Measurements from ENCODE around the gene PRKAG2.

PRKAG2 gene

GRCh38 chr7:151650161-151650560 is 226.8 kb downstream of the PRKAG2 start:
- H3K27me3 ChIP-seq (ENCODE audit: insufficient read depth, low read length), result peaks cover 8% of the 10 kb centered on the region; the same call in 1 of the 2 replicates
- no peak overlapping the region for H3K4me2 ChIP-seq (ENCODE audit: low read length)
- no peak overlapping the region for H3K4me3 ChIP-seq (ENCODE audit: low read depth, low read length, poor library complexity, severe bottlenecking)
- no peak overlapping the region for H2AFZ ChIP-seq (ENCODE audit: low read length)
- TF ChIP-seq CTCF (IDR thresholded peaks at IDR 0.05; ENCODE audit: low read length) (no peak), EZH2 (IDR thresholded peaks at IDR 0.05; ENCODE audit: borderline replicate concordance, low read length) (no peak)
- H3K9me3 ChIP-seq (ENCODE audit: low read length), result no peaks in the 10 kb centered on the region
- no peaks in the 10 kb centered on the region for H4K20me1 ChIP-seq (ENCODE audit: insufficient read depth, low read length)
- no peak overlapping the region for H3K27ac ChIP-seq (ENCODE audit: low read depth, low read length, poor library complexity, severe bottlenecking)
- no peaks in the 10 kb centered on the region for H3F3A ChIP-seq (ENCODE audit: insufficient read depth, low read length)
- no peaks in the 10 kb centered on the region for H3K79me2 ChIP-seq (ENCODE audit: insufficient read depth, low read length)
- H3K9me2 ChIP-seq (ENCODE audit: low read depth, low read length), result no peaks in the 10 kb centered on the region
- H3K36me3 ChIP-seq (ENCODE audit: insufficient read depth, low read length), result no peaks in the 10 kb centered on the region
- no peaks in the 10 kb centered on the region for H3K4me1 ChIP-seq (ENCODE audit: insufficient read depth, low read length, severe bottlenecking)
- no peak overlapping the region for H3K9ac ChIP-seq (ENCODE audit: low read length)

GRCh38 chr7:151648429-151648828 is 228.5 kb downstream of the PRKAG2 start:
- Histone ChIP-seq H3K4me1 (ENCODE audit: insufficient read depth, low read length, severe bottlenecking) (no peaks in the 10 kb centered on the region), H3K4me2 (ENCODE audit: low read length) (no peak overlapping the region), H3K27me3 (ENCODE audit: insufficient read depth, low read length) (peaks cover 8% of the 10 kb centered on the region; the same call in 1 of the 2 replicates), H3K4me3 (ENCODE audit: low read depth, low read length, poor library complexity, severe bottlenecking) (no peak overlapping the region), H4K20me1 (ENCODE audit: insufficient read depth, low read length) (no peaks in the 10 kb centered on the region), H3K27ac (ENCODE audit: low read depth, low read length, poor library complexity, severe bottlenecking) (no peak overlapping the region), H3K36me3 (ENCODE audit: insufficient read depth, low read length) (no peaks in the 10 kb centered on the region), H3K9me3 (ENCODE audit: low read length) (no peaks in the 10 kb centered on the region), H3K79me2 (ENCODE audit: insufficient read depth, low read length) (no peaks in the 10 kb centered on the region), H3K9ac (ENCODE audit: low read length) (no peak overlapping the region), H3K9me2 (ENCODE audit: low read depth, low read length) (no peaks in the 10 kb centered on the region), H3F3A (ENCODE audit: insufficient read depth, low read length) (no peaks in the 10 kb centered on the region), H2AFZ (ENCODE audit: low read length) (no peak overlapping the region)
- TF ChIP-seq EZH2 (IDR thresholded peaks at IDR 0.05; ENCODE audit: borderline replicate concordance, low read length) (no peak), CTCF (IDR thresholded peaks at IDR 0.05; ENCODE audit: low read length) (no peak)

GRCh38 chr7:151647874-151648273 is 229.0 kb downstream of the PRKAG2 start:
- Histone ChIP-seq H3F3A (ENCODE audit: insufficient read depth, low read length) (no peaks in the 10 kb centered on the region), H3K36me3 (ENCODE audit: insufficient read depth, low read length) (no peaks in the 10 kb centered on the region), H3K4me1 (ENCODE audit: insufficient read depth, low read length, severe bottlenecking) (no peaks in the 10 kb centered on the region), H2AFZ (ENCODE audit: low read length) (no peak overlapping the region), H3K4me3 (ENCODE audit: low read depth, low read length, poor library complexity, severe bottlenecking) (no peak overlapping the region), H4K20me1 (ENCODE audit: insufficient read depth, low read length) (no peaks in the 10 kb centered on the region), H3K9me2 (ENCODE audit: low read depth, low read length) (no peaks in the 10 kb centered on the region), H3K9ac (ENCODE audit: low read length) (no peak overlapping the region), H3K27me3 (ENCODE audit: insufficient read depth, low read length) (peaks cover 8% of the 10 kb centered on the region; the same call in 1 of the 2 replicates), H3K27ac (ENCODE audit: low read depth, low read length, poor library complexity, severe bottlenecking) (no peak overlapping the region), H3K79me2 (ENCODE audit: insufficient read depth, low read length) (no peaks in the 10 kb centered on the region), H3K4me2 (ENCODE audit: low read length) (no peak overlapping the region), H3K9me3 (ENCODE audit: low read length) (no peaks in the 10 kb centered on the region)
- TF ChIP-seq EZH2 (IDR thresholded peaks at IDR 0.05; ENCODE audit: borderline replicate concordance, low read length) (no peak), CTCF (IDR thresholded peaks at IDR 0.05; ENCODE audit: low read length) (no peak)

All from OCI-LY1 (cell line).